Measurements from ENCODE around the gene S1PR2.
A peak's percentile ranks its signal among the peaks of the same experiment; 100 is the strongest.

Gene S1PR2, protein sequence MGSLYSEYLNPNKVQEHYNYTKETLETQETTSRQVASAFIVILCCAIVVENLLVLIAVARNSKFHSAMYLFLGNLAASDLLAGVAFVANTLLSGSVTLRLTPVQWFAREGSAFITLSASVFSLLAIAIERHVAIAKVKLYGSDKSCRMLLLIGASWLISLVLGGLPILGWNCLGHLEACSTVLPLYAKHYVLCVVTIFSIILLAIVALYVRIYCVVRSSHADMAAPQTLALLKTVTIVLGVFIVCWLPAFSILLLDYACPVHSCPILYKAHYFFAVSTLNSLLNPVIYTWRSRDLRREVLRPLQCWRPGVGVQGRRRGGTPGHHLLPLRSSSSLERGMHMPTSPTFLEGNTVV

DNA sequence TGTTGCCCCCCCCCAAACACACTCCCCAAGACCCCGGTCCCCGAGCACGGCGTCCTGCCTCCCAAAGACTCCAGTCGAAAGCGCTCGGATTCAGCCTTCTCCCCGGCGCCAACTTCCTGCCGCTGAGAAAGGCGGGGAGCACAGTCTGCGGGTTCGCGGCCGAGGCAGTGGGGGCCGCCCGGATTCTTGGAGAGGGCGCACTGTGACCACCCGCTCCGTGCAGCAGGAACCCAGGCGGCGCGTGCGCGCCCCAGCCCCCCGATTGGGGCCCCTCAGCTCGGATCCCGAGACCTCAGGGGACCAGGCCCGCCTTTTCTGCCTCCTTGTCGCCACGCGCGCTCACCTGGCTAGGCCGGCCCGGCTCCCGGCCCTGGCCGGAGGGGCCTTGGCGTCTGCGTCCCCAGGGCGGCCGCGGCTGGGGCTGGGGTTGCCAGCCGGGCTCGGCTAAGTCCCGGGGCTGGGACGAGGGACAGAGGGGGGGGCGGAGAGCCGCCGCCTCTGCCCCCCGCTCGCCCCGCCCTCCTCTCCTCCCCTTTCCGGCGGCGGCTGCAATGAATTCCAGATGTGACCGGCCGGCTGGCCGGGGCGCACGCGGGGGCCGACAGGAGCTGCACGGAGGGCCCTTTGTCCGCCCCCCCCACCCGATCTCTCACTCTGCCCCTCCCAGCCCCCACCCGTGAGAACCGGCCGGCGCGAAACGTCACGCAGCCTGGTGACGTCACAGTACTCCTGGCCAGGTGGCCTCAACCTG, at the start of gene S1PR2:
TSS of gene S1PR2 (minus strand) at position 471 of the 751 bp plus-strand sequence. CDS start 6,426 bp downstream, outside the sequence.
- no peak for DNase-seq

DNA sequence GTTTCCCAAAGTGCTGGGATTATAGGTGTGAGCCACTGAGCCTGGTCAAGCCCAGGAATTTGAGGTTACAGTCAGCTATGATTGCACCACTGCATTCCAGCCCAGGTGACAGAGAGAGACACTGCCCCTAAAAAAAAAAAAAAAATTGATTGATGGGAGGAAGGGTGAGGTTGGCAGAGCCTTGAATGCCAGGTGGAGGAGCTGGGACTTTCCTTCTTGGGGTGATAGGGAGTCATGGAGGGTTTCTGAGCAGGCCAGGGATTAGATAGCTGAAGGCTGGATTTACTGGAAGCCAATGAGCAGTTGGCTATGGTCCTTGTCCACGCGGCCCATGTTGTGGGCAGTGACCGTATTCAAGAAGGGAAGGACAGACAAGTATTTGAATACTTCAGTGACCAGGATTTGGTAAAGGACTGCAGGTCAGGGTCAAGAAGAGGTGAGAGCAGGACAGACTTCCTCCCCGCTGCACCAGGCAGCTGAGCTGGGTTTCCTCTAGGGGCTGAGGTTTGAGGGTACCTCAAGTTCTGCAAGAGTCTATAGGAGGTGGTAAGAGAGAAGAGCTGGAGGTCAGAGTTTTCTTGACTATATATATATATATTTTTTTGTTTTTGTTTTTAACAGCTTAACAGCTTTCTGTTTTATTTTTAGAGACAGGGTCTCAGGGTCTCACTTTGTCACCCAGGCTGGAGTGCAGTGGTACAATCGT, 48.8 kb upstream of the S1PR2 start:
- no peak for DNase-seq

DNA sequence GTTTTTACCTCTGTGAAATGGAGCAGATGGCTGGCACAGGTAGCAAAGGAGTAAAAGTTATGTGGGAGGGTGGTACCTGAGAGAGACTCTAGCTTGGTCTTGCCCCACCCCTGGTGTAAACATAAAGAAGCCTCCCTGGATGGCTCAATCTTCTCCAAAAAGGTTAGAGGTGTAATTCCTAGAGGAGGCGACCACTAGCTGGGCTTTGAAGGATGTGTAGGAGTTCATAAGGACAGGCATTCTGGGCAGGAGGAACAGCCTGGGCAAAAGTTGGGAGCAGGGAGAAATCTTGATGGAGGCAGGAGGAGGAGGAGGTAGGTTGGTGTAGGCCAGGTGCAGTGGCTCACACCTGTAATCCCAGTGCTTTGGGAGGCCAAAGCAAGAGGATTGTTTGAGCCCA, 47.8 kb upstream of the S1PR2 start:
- no peak for DNase-seq

DNA sequence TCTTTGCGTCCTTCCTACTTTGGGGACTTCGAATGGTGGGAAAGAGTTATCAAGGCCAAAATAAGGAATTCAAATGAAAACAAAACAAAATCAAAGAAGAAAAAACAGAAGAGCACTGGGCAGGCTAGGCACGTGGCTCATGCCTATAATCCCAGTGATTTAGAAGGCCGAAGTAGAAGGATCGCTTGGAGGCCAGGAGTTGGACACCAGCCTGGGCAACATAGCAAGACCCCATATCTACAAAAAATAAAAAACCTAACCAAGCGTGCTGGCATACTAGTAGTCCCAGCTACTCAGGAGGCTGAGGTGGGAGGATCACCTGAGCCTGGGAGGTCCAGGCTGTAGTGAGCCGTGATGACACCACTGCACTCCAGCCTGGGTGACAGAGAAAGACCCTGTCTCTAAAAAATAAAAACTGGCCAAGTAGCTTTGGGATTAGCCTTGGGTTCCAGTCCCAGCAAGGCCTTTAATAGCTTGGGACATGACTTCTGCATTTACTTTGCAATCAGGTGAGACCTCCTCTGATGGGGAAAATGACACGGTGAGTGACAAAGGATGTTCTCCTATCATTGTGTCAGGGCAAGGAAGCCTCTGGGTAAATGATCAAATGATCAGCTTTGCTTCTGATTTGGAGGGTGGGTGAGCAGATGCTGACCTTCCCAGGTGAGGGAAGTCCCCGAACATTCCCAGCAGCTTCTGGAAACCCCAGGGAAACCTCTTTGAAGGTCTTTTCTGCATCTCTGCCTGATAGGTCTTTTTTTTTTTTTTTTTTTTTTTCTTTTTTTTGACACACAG, 46.9 kb upstream of the S1PR2 start:
- no peak for DNase-seq

DNA sequence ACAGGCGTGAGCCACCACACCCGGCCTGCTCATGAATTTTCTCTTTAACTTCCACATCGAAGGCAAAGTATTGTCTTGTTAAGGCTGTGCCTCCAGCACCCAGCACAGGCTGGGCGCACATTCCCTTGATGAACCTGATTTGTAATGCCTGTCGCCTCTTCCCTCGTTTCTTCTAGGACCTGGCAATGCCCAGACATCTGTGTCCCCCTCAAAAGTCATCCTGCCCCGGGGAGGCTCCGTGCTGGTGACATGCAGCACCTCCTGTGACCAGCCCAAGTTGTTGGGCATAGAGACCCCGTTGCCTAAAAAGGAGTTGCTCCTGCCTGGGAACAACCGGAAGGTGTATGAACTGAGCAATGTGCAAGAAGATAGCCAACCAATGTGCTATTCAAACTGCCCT, 43.5 kb upstream of the S1PR2 start:
- DNase-seq = no peak

DNA sequence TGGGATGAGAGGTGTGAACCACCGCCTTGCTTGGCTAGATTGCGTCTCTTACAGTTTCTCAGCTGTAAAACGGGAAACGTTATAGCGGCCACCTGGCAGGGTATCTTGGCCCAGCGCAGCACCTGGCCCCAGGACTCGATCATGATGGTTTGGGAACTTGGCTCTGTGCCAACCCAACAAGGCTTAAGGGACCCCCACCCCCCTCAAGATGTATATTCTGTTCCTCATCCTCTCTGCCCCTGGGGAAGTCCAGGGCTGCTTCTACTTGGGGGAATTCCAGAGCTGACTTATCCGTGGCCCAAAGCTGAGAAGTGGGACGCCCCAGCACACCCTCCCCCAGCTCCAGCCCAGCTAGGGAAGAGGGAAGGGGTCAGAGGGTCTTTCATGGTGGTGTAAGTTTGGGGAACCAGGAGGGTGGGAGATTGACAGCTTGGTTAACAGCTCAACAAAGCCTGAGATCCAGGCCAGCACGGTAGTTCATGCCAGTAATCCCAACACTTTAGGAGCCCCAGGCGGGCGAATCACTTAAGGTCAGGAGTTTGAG, 40.5 kb upstream of the S1PR2 start:
- peak; percentile 43 for DNase-seq

DNA sequence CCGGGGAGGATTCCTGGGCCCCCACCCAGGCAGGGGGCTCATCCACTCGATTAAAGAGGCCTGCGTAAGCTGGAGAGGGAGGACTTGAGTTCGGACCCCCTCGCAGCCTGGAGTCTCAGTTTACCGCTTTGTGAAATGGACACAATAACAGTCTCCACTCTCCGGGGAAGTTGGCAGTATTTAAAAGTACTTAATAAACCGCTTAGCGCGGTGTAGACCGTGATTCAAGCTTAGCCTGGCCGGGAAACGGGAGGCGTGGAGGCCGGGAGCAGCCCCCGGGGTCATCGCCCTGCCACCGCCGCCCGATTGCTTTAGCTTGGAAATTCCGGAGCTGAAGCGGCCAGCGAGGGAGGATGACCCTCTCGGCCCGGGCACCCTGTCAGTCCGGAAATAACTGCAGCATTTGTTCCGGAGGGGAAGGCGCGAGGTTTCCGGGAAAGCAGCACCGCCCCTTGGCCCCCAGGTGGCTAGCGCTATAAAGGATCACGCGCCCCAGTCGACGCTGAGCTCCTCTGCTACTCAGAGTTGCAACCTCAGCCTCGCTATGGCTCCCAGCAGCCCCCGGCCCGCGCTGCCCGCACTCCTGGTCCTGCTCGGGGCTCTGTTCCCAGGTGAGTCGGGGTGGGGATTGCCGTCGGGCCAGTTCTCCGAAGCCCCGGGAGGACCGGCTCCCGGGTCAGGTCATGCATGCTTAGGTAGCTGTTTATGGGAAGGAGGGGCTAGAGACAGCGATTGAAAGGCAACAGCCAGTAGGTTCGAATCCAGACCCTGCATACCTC, 39.7 kb upstream of the S1PR2 start, which contains the start of gene ICAM1:
TSS of gene ICAM1 (plus strand) at position 505 of the 779 bp plus-strand sequence. CDS start at position 545, 40 bp downstream.
- DNase-seq = peak; percentile 95

DNA sequence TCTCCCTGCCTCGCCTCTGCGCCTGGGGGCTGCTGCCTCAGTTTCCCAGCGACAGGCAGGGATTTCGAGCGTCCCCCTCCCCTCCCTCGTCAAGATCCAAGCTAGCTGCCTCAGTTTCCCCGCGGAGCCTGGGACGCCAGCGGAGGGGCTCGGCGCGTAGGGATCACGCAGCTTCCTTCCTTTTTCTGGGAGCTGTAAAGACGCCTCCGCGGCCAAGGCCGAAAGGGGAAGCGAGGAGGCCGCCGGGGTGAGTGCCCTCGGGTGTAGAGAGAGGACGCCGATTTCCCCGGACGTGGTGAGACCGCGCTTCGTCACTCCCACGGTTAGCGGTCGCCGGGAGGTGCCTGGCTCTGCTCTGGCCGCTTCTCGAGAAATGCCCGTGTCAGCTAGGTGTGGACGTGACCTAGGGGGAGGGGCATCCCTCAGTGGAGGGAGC, 39.1 kb upstream of the S1PR2 start:
- peak; percentile 81 for DNase-seq

DNA sequence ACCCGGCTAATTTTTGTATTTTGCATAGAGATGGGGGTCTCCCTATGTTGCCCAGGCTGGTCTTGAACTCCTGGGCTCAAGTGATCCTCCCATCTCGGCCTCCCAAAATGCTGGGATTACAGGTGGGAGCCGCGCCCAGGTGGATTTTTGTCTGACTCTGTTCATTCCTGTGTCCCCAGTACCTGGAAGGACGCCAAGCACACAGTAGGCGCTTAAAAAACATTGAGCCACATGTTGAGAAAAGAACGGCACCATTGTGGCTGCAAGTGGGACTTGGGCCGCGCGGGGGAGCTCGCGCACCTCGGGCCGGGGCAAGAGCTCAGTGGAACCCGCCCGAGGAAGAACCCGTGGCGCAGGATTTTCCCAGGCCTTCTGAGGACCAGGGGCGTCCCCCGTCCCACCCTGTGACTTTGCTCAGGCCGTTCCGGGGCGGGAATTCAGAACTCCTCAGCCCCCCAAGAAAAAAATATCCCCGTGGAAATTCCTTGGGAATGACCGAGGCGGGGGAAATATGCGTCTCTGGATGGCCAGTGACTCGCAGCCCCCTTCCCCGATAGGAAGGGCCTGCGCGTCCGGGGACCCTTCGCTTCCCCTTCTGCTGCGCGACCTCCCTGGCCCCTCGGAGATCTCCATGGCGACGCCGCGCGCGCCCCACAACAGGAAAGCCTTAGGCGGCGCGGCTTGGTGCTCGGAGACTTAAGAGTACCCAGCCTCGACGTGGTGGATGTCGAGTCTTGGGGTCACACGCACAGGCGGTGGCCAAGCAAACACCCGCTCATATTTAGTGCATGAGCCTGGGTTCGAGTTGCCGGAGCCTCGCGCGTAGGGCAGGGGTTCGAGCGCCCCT, 38.4 kb upstream of the S1PR2 start:
- peak; percentile 68 for DNase-seq

DNA sequence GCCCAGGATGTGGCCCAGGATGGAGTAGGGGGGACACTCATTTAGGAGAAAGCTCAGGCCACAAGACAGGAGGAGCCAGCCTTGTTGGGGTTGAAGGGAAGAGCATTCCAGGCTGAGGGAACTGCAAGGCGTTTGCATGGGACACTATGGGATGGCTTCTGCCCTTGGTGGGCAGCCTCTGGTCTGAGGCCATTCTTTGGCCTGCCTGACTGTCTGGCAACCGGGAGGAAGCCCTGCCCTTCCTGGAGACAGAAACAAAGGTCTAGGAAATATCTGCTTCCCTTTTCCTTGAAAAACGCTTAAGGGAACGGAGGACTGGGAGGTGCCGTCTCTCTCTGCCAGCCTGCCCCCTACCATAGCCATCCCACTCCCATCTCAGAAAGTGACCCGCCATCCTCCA, 36.9 kb upstream of the S1PR2 start:
- no peak for DNase-seq

DNA sequence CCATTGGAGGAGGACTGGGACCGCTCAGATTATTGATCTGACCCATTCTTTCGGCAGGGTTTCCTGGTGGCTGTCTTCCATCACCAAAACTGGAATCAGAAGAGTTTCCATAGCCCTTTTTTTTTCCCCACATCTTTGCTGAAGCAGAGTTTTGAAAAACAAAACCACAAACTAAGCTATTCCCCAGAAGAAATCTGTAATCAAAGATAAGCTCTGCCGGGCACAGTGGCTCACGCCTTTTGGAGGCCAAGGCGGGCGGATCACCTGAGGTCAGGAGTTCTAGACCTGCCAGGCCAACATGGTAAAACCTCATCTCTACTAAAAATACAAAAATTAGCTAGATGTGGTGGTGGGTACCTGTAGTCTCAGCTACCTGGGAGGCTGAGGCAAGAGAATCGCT, 35.6 kb upstream of the S1PR2 start:
- no peak for DNase-seq

DNA sequence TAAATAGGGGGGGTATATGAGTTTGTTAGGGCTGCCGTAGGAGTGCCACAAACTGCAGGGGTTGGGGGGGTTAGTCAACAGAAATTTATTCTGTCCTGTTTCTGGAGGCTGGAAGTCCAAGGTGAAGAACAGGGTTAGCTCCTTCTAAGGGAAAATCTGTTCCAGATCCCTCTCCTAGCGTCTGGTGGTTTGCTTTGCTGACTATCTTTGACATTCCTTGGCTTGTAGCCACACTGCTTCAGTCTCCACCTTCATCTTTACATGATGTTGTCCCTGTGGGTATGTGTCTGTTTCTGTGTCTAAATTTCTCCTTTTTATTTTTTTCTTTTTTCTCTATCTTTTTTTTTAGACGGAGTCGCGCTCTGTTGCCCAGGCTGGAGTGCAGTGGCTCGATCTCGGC, 31.6 kb upstream of the S1PR2 start:
- no peak for DNase-seq

DNA sequence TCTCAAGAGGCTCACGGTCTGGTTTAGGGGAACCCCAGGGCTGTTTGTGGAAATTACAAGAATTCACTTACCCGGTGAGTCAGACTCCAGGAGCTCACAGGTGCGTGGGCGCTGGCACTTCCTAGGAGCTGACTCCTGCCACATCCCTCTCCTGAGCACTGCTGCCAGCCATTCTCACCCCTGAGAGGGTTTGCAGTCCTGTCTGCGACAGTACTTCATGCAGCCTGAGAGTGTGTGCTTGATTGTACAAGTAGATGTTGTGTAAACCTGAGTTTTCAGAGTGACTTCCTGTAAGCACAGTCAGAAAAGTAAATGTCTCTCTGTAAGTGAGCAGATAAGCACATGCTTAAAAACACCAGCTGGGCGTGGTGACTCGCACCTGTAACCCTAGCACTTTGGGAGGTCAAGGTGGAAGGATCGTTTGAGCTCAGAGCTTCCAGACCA, 29.0 kb upstream of the S1PR2 start:
- DNase-seq = peak; percentile 80

DNA sequence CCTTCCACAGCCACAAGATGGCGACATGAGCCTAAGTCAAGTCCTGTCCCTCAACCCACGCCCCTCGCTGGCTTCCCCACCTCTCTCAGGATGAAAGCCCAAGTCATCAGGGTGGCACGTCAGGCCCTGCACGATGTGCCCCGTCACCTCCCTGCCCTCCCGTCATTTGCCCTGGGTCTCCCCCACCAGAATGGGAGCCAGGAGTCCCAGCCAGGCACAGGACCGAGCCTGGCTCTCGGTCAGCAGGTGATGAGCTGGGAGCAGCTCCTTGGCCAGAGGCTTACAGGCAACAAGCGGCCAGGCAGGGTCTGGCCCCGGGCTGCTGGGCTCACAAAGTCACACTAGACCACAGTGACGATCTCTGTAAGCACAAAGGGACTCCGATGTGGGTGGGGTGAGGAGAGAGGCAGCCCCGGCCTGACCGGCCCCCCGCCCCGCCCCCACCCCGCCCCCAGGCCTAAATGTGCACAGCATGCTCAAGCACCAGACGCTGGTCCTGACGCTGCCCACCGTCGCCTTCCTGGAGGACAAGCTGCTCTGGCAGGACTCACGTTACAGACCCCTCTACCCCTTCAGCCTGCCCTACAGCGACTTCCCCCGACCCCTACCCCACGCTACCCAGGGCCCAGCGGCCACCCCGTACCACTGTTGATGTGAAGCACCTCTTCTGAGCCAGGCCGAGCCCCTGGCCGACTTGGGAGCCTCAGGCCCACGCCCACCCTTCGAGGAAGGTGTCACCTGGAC, 28.2 kb upstream of the S1PR2 start:
- peak; percentile 46 for DNase-seq

DNA sequence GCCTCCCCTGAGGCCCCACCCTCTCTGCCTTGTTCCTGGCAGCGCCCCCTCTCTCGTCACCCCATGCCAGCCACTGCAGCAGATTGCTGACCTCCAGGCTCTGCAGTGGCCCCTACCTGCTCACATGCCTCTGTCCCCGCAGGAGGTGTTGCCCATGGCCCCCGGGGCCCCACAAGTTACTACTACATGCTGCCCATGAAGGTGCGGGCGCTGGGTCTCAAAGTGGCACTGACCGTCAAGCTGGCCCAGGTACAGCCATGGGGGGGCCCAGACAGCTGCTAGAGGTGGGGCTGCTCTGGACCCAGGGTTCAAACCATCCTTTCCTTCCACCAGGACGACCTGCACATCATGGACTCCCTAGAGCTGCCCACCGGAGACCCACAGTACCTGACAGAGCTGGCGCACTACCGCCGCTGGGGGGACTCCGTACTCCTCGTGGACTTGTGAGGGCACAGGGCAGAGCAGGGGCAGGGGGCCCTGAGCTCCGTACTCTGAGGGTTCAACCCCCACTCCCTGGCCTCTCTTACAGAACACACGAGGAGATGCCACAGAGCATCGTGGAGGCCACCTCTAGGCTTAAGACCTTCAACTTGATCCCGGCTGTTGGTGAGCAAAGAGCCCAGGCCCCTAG, 27.1 kb upstream of the S1PR2 start:
- DNase-seq = no peak

DNA sequence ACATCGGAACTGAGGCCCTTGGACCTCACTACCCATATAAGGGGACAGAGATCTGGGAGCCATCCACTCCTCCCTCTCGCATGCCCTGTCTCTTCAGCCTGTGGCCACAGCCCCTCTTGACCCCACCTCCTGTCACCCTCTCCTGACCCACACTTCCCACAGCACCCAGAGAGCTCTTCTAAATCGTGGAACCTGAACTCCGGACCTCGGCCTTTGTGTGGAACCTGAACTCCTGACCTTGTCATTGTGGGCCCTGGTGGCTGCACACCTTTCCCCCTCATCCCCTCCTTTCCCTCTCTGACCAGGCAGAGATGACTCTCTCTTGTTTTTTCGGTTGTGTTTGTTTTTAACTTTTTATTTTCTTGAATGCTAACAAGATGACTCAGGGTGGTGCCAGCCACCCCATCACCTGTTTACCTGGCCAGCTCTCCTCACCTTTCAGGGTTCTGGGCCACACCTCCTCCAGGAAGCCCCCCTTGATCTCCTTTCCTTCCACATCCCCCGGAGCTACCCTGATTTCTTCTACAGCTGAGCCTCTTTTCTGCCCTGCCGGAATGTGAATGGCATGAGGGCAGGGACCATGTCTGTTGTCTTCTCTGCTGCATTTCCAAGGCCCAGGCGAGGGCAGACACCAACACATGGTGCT, 26.0 kb upstream of the S1PR2 start:
- no peak for DNase-seq

DNA sequence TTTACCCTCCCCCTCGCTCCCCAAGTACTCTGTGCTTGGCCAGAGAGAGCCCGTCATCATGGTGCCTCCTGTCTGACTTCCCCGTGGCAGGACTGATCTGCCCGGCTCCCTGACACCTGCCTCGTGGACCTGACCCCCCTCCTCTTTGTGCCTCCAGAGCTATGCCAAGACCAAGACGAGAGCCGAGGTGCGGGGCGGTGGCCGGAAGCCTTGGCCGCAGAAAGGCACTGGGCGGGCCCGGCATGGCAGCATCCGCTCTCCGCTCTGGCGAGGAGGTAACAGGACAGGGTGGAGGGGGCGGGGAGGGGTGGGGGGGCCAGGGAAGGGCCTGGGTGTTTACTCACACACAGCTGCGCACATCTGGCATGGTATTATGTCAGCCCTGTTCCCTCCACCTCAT, 25.4 kb upstream of the S1PR2 start:
- no peak for DNase-seq

DNA sequence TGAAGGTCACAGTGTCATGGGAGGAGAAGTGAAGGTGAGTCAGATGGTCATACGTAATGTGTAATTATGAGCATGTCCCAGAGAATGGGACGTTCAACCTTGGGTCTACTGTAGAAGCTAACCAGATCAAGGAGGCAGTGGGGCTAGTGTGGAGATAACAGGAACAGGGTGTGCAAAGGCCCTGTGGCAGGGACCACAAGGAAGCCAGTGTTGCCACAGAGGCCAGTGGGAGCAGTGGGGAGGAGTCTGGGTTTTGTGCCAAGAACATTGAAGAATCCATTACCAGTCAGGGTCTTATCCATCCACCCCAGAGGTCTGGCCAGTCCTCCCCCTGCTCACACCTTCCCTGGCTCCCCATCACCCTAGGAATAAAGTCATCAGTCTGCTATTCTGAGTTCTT, 24.2 kb upstream of the S1PR2 start:
- DNase-seq = no peak

DNA sequence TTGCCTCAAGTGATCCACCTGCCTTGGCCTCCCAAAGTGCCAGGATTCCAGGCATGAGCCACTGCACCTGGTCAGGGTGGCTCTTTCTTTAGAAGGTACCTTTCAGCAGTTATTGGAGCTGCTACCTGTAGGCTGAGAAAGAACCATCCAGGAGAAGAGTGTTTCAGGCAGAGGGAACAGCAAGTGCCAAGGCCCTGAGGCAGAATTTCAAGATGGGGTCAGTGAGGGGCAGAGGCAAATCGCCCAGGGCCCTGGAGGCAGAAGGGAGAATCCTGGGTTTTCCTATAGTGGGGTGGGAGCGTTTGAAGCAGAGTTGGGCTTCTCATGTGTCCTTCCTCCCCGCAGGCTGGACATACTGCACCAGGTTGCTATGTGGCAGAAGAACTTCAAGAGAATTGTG, 23.1 kb upstream of the S1PR2 start:
- DNase-seq = no peak

Data from NCI-H226 (cell line).